IMR-90 (cell line): ENCODE measurements around the gene PLA2G4D. TPM values are rescaled to one million over a fixed set of nuclear protein-coding genes. Genes with fewer than 3 reads are reported as not detected.

Source experiments
- ATAC-seq: fragments of 200-7000 bp; cut with Tn5 transposase; 2 replicates; pipeline ENCODE4 v1.9.1; 2020; ENCODE audit warnings: low read depth, mild to moderate bottlenecking, moderate library complexity
- BruUV-seq: library from RNA; stranded (reverse); fragments of 400-500 nt; replicated peaks from 2 replicates; lab custom pipeline; 2021; lab: Mats Ljungman, UMichigan
- CTCF ChIA-PET: fragments of 300-600 bp; formaldehyde crosslinking; extraction: SDS; loops from one replicate; lab custom pipeline; 2021; ENCODE audit warnings: antibody characterized with exemption; lab: Yijun Ruan, JAX
- POLR2A ChIA-PET: fragments of 300-600 bp; sonication (Branson Sonifier 250); formaldehyde crosslinking; loops from one replicate; lab custom pipeline; 2022; ENCODE audit warnings: antibody characterized with exemption; ENCODE audit not compliant: unreplicated experiment; lab: Charles Lee
- DNase-seq: peaks from one replicate; pipeline ENCODE4 v3.0.0; 2013
- H2AFZ ChIP-seq: replicated peaks from 2 replicates; pipeline ENCODE3; 2013; ENCODE audit warnings: low read length, mild to moderate bottlenecking; ENCODE audit not compliant: poor library complexity
- H2AK5ac ChIP-seq: 2 replicates; pipeline ENCODE4 v1.6.1; 2013; ENCODE audit warnings: low read depth, low read length, inconsistent platforms
- H2AK9ac ChIP-seq: replicated peaks from 2 replicates; pipeline ENCODE3; 2013; ENCODE audit warnings: mild to moderate bottlenecking, low read depth, low read length, moderate library complexity; ENCODE audit not compliant: poor library complexity
- H2BK120ac ChIP-seq: 2 replicates; pipeline ENCODE4 v1.6.1; 2013; ENCODE audit warnings: low read depth, low read length, inconsistent platforms
- H2BK15ac ChIP-seq: 3 replicates; pipeline ENCODE4 v1.6.1; 2013; ENCODE audit warnings: low read depth, low read length, inconsistent platforms
- H2BK20ac ChIP-seq: 2 replicates; pipeline ENCODE4 v1.6.1; 2013; ENCODE audit warnings: low read depth, mild to moderate bottlenecking, inconsistent platforms, low read length, moderate library complexity
- H2BK5ac ChIP-seq: 2 replicates; pipeline ENCODE4 v1.6.1; 2013; ENCODE audit warnings: mild to moderate bottlenecking, low read depth, low read length, inconsistent platforms; ENCODE audit not compliant: poor library complexity, severe bottlenecking
- H3K14ac ChIP-seq: replicated peaks from 2 replicates; pipeline ENCODE4 v1.6.1; 2013; ENCODE audit warnings: low read depth, low read length, inconsistent platforms
- H3K18ac ChIP-seq: 2 replicates; pipeline ENCODE4 v1.6.1; 2013; ENCODE audit warnings: low read depth, low read length, control low read depth
- H3K23ac ChIP-seq: 2 replicates; pipeline ENCODE4 v1.6.1; 2013; ENCODE audit warnings: low read depth, low read length, inconsistent platforms
- H3K27ac ChIP-seq: 2 replicates; pipeline ENCODE4 v1.5.1; 2013; ENCODE audit warnings: mild to moderate bottlenecking, control low read depth, low read length; ENCODE audit not compliant: insufficient read depth
- H3K27me3 ChIP-seq: 2 replicates; pipeline ENCODE4 v1.6.1; 2013; ENCODE audit warnings: low read length; ENCODE audit not compliant: control insufficient read depth, insufficient read depth
- H3K36me3 ChIP-seq: 2 replicates; pipeline ENCODE4 v1.6.1; 2013; ENCODE audit warnings: low read length, mixed read lengths; ENCODE audit not compliant: control insufficient read depth, insufficient read depth
- H3K4ac ChIP-seq: 2 replicates; pipeline ENCODE4 v1.6.1; 2013; ENCODE audit warnings: low read depth, low read length, inconsistent platforms
- H3K4me1 ChIP-seq: 2 replicates; pipeline ENCODE4 v1.6.1; 2013; ENCODE audit warnings: low read length, mixed read lengths; ENCODE audit not compliant: control insufficient read depth, insufficient read depth
- H3K4me2 ChIP-seq: 2 replicates; pipeline ENCODE4 v1.6.1; 2013; ENCODE audit warnings: low read depth, mild to moderate bottlenecking, control low read depth, low read length, moderate library complexity
- H3K4me3 ChIP-seq: 2 replicates; pipeline ENCODE4 v1.5.1; 2013; ENCODE audit warnings: low read depth, mild to moderate bottlenecking, control low read depth, low read length, moderate library complexity; ENCODE audit not compliant: insufficient read depth
- H3K56ac ChIP-seq: 2 replicates; pipeline ENCODE4 v1.6.1; 2013; ENCODE audit warnings: low read length, inconsistent platforms; ENCODE audit not compliant: insufficient read depth; ENCODE audit errors: extremely low read depth
- H3K79me1 ChIP-seq, 2 experiments: 2 replicates each; pipeline ENCODE4 v1.6.1; 2013; ENCODE audit warnings: low read length in 2 of 2, inconsistent platforms in 1 of 2, low read depth in 1 of 2
- H3K9ac ChIP-seq: 2 replicates; pipeline ENCODE4 v1.6.1; 2013; ENCODE audit warnings: low read depth, low read length, control low read depth
- H3K9me1 ChIP-seq: 2 replicates; pipeline ENCODE4 v1.6.1; 2013; ENCODE audit warnings: low read length, inconsistent platforms; ENCODE audit not compliant: insufficient read depth
- H3K9me3 ChIP-seq: 2 replicates; pipeline ENCODE4 v1.6.1; 2013; ENCODE audit warnings: low read length; ENCODE audit not compliant: control insufficient read depth, insufficient read depth
- H4K20me1 ChIP-seq: 2 replicates; pipeline ENCODE4 v1.6.1; 2013; ENCODE audit warnings: low read length, inconsistent platforms; ENCODE audit not compliant: insufficient read depth
- H4K5ac ChIP-seq: 2 replicates; pipeline ENCODE4 v1.6.1; 2013; ENCODE audit warnings: mild to moderate bottlenecking, low read depth, low read length, control low read depth
- H4K8ac ChIP-seq, 2 experiments: 2 replicates each; pipeline ENCODE4 v1.6.1; 2013; ENCODE audit warnings: low read depth in 2 of 2, low read length in 2 of 2, control low read depth in 1 of 2, inconsistent platforms in 1 of 2
- H4K91ac ChIP-seq: 2 replicates; pipeline ENCODE4 v1.6.1; 2013; ENCODE audit warnings: low read depth, low read length, inconsistent platforms; ENCODE audit not compliant: insufficient read depth
- BHLHE40 ChIP-seq: fragments of 150-350 bp; IDR thresholded peaks from 2 replicates; pipeline ENCODE4 v1.6.1; 2016; ENCODE audit warnings: mild to moderate bottlenecking, low read depth, low read length
- CEBPB ChIP-seq: IDR thresholded peaks from 2 replicates; pipeline ENCODE4 v1.6.1; 2012; ENCODE audit warnings: low read depth, low read length, improper control_type of control experiment
- CHD1 ChIP-seq: IDR thresholded peaks from 2 replicates; pipeline ENCODE4 v1.6.1; 2012; ENCODE audit warnings: low read depth, low read length, improper control_type of control experiment
- CTCF ChIP-seq: conservative IDR thresholded peaks from 2 replicates; pipeline ENCODE4 v1.5.1; 2012; ENCODE audit warnings: mild to moderate bottlenecking, low read depth, low read length, improper control_type of control experiment
- ELK1 ChIP-seq: fragments of 150-350 bp; IDR thresholded peaks from 2 replicates; pipeline ENCODE4 v1.6.1; 2016; ENCODE audit warnings: low read depth, mild to moderate bottlenecking, low read length, moderate library complexity, borderline replicate concordance
- FOS ChIP-seq: fragments of 150-350 bp; IDR thresholded peaks from 2 replicates; pipeline ENCODE4 v1.6.1; 2016; ENCODE audit warnings: low read depth, low read length
- MAFK ChIP-seq: IDR thresholded peaks from 2 replicates; pipeline ENCODE4 v1.6.1; 2012; ENCODE audit warnings: low read depth, low read length, improper control_type of control experiment
- MAZ ChIP-seq: IDR thresholded peaks from 2 replicates; pipeline ENCODE4 v1.6.1; 2012; ENCODE audit warnings: low read depth, mild to moderate bottlenecking, low read length, improper control_type of control experiment, moderate library complexity, borderline replicate concordance
- MXI1 ChIP-seq: IDR thresholded peaks from 2 replicates; pipeline ENCODE4 v1.6.1; 2012; ENCODE audit warnings: low read depth, mild to moderate bottlenecking, low read length, moderate library complexity, borderline replicate concordance
- NFE2L2 ChIP-seq: fragments of 150-350 bp; IDR thresholded peaks from 2 replicates; pipeline ENCODE4 v1.6.1; 2016; ENCODE audit warnings: low read depth, mild to moderate bottlenecking, low read length
- POLR2A ChIP-seq: IDR thresholded peaks from 2 replicates; pipeline ENCODE4 v1.6.1; 2012; ENCODE audit warnings: mild to moderate bottlenecking, low read depth, low read length
- RAD21 ChIP-seq: IDR thresholded peaks from 2 replicates; pipeline ENCODE4 v1.6.1; 2012; ENCODE audit warnings: low read length, improper control_type of control experiment
- RCOR1 ChIP-seq: IDR thresholded peaks from 2 replicates; pipeline ENCODE4 v1.6.1; 2012; ENCODE audit warnings: mild to moderate bottlenecking, low read length, improper control_type of control experiment; ENCODE audit not compliant: insufficient replicate concordance
- RFX5 ChIP-seq: IDR thresholded peaks from 2 replicates; pipeline ENCODE4 v1.8.0; 2012; ENCODE audit warnings: low read depth, mild to moderate bottlenecking, low read length, moderate library complexity
- SMC3 ChIP-seq: fragments of 150-350 bp; IDR thresholded peaks from 2 replicates; pipeline ENCODE4 v1.6.1; 2016; ENCODE audit warnings: low read depth, mild to moderate bottlenecking, antibody characterized with exemption, low read length, moderate library complexity
- USF2 ChIP-seq: fragments of 150-350 bp; IDR thresholded peaks from 2 replicates; pipeline ENCODE4 v1.6.1; 2017; ENCODE audit warnings: mild to moderate bottlenecking, antibody characterized with exemption, low read length, low read depth
- whole genome bisulfite sequencing, 2 experiments: methylation state at CpG; one replicate each; pipeline versions ENCODE4 v1.1.5 to v1.1.7; 2013; ENCODE audit warnings: missing lambda C conversion rate in 2 of 2; ENCODE audit not compliant: insufficient read length in 1 of 2; ENCODE audit errors: extremely low coverage in 2 of 2; 5-methylcytosine and 5-hydroxymethylcytosine counted together
- dilution Hi-C: fragments of 300-500 bp; cut with HindIII; formaldehyde crosslinking; loops from one replicate; pipeline ENCODE4 v1.14.3; 2018; ENCODE audit warnings: low sequenced_read_pairs; ENCODE audit not compliant: unreplicated experiment
- in situ Hi-C: fragments of 300-500 bp; cut with MboI; formaldehyde crosslinking; loops from 3 replicates; pipeline ENCODE4 v1.14.3; 2019; ENCODE audit warnings: low sequenced_read_pairs, inconsistent platforms, mixed read lengths
- intact Hi-C: fragments of 100-400 bp; cut with micrococcal nuclease; formaldehyde crosslinking; loops from 2 replicates; pipeline ENCODE4 v1.10.0; 2022
- polyA plus RNA-seq, 3 experiments: library from polyadenylated mRNA; depleted of rRNA; stranded (reverse); fragments of >200 nt; gene quantifications; 2 replicates each; pipeline ENCODE4 v1.2.3, GENCODE V29; 2012; ENCODE audit warnings: low replicate concordance in 1 of 3
- total RNA-seq: library from RNA; depleted of rRNA; stranded (reverse); fragments of >200 nt; gene quantifications from 2 replicates; pipeline ENCODE4 v1.2.3, GENCODE V29; 2012

Gene PLA2G4D
- total and polyA plus RNA-seq, 2 of the 4 experiments (the other 2 are of a cell fraction), result not detected

GRCh38 chr15:42138411-42138810 is 44.0 kb upstream of the PLA2G4D start:
- ATAC-seq, result no peak
- Histone ChIP-seq H3K4ac (no peak overlapping the region), H2BK20ac (no peak overlapping the region), H4K20me1 (no peaks in the 10 kb centered on the region), H3K18ac (no peak overlapping the region), H3K14ac (no peak overlapping the region), H3K27ac (no peak overlapping the region), H2AK9ac (no peak overlapping the region), H3K4me1 (no peaks in the 10 kb centered on the region), H3K9ac (no peak overlapping the region), H3K4me2 (no peak overlapping the region), H3K36me3 (no peaks in the 10 kb centered on the region), H3K9me1 (no peaks in the 10 kb centered on the region), H2BK15ac (no peak overlapping the region), H4K91ac (no peak overlapping the region), H2BK120ac (no peak overlapping the region), H3K4me3 (no peak overlapping the region), H3K23ac (no peak overlapping the region), H3K56ac (no peak overlapping the region), H2BK5ac (no peak overlapping the region), H3K79me1 (no peaks in the 10 kb centered on the region), H2AK5ac (no peak overlapping the region), H3K27me3 (peaks cover 42% of the 10 kb centered on the region), H4K8ac (no peak overlapping the region), H3K9me3 (peaks cover 3% of the 10 kb centered on the region; the same call in 1 of the 2 replicates), H4K5ac (no peak overlapping the region), H2AFZ (no peak overlapping the region)
- WGBS, 2 experiments, result 29% methylated on average over 1 of the region's 4 CpGs; no CpG with 5 or more reads in 1 of the 2 experiments
- POLR2A ChIA-PET, result no interaction called here
- dilution Hi-C loops, result no loop called here
- in situ Hi-C loops, result no loop called here
- BruUV-seq, result no TSS peak
- no peak for DNase-seq
- CTCF ChIA-PET, result interaction anchor here (0.6 to 1.6 kb wide), 3 partner anchors 12 to 54 kb away, joined by 3 to 7 read pairs (median 4); no protein-coding TSS in a partner anchor
- TF ChIP-seq BHLHE40 (no peak), CTCF (no peak), RCOR1 (no peak), RFX5 (no peak), FOS (no peak), MAZ (no peak), MAFK (no peak), USF2 (no peak), CEBPB (no peak), NFE2L2 (no peak), ELK1 (no peak), CHD1 (no peak), RAD21 (no peak), MXI1 (no peak), SMC3 (no peak), POLR2A (no peak)
- intact Hi-C loops, result loop anchor here (5.0 kb wide), 1 partner anchor 51 kb away; no protein-coding TSS in a partner anchor
